ENCODE data around the gene RAD51B. TPM values are rescaled to one million over a fixed set of nuclear protein-coding genes. Genes with fewer than 3 reads are reported as not detected.

The RAD51B gene
- total RNA-seq, 1 experiment from 2014 or later = 10.8 TPM

GRCh38 chr14:68744613-68745012 is 925.0 kb downstream of the RAD51B start:
- CTCF ChIA-PET = interaction anchor here (0.6 kb wide), 1 partner anchor 99 kb away, joined by 7 read pairs; no protein-coding TSS in a partner anchor
- Histone ChIP-seq H3K27me3 (ENCODE audit: low read length) (no peaks in the 10 kb centered on the region), H3K4me2 (ENCODE audit: low read length) (no peak overlapping the region), H3K9me2 (replicated peaks; ENCODE audit: low read length) (no peaks in the 10 kb centered on the region), H3K4me1 (ENCODE audit: insufficient read depth, low read length) (no peaks in the 10 kb centered on the region), H3K36me3 (ENCODE audit: low read depth, low read length) (no peaks in the 10 kb centered on the region), H3K9me3 (ENCODE audit: low read length) (no peaks in the 10 kb centered on the region), H3K27ac (ENCODE audit: low read length) (no peak overlapping the region), H2AFZ (ENCODE audit: low read length) (no peak overlapping the region), H3F3A (ENCODE audit: low read length, unreplicated experiment) (no peaks in the 10 kb centered on the region), H3K4me3 (ENCODE audit: low read length) (no peak overlapping the region), H3K79me2 (ENCODE audit: low read length) (no peaks in the 10 kb centered on the region), H4K20me1 (ENCODE audit: low read length) (no peaks in the 10 kb centered on the region), H3K9ac (ENCODE audit: low read length) (no peak overlapping the region)
- intact Hi-C loops (cut with micrococcal nuclease) = no loop called here
- no TSS peak for BruUV-seq (replicated peaks)
- DNase-seq (no peak), ATAC-seq (no peak)
- POLR2A ChIA-PET (ENCODE audit: unreplicated experiment) = interaction anchor here (0.5 to 0.6 kb wide), 2 partner anchors 50 to 237 kb away, joined by 3 to 5 read pairs; no protein-coding TSS in a partner anchor
- TF ChIP-seq EZH2phosphoT487 (IDR thresholded peaks at IDR 0.05; ENCODE audit: borderline replicate concordance, low read length) = no peak
- TF ChIP-seq, protein P1, sequence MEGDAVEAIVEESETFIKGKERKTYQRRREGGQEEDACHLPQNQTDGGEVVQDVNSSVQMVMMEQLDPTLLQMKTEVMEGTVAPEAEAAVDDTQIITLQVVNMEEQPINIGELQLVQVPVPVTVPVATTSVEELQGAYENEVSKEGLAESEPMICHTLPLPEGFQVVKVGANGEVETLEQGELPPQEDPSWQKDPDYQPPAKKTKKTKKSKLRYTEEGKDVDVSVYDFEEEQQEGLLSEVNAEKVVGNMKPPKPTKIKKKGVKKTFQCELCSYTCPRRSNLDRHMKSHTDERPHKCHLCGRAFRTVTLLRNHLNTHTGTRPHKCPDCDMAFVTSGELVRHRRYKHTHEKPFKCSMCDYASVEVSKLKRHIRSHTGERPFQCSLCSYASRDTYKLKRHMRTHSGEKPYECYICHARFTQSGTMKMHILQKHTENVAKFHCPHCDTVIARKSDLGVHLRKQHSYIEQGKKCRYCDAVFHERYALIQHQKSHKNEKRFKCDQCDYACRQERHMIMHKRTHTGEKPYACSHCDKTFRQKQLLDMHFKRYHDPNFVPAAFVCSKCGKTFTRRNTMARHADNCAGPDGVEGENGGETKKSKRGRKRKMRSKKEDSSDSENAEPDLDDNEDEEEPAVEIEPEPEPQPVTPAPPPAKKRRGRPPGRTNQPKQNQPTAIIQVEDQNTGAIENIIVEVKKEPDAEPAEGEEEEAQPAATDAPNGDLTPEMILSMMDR (conservative IDR thresholded peaks at IDR 0.05; ENCODE audit: low read depth, low read length) = no peak
- TF ChIP-seq EZH2 (IDR thresholded peaks at IDR 0.05; ENCODE audit: low read length, unreplicated experiment) = no peak

GRCh38 chr14:68747393-68747792 is 927.8 kb downstream of the RAD51B start:
- H3K36me3 ChIP-seq (ENCODE audit: low read depth, low read length) = no peaks in the 10 kb centered on the region
- H3K9ac ChIP-seq (ENCODE audit: low read length) = no peak overlapping the region
- H4K20me1 ChIP-seq (ENCODE audit: low read length) = no peaks in the 10 kb centered on the region
- no peaks in the 10 kb centered on the region for H3K79me2 ChIP-seq (ENCODE audit: low read length)
- H3K4me1 ChIP-seq (ENCODE audit: insufficient read depth, low read length) = no peaks in the 10 kb centered on the region
- H3F3A ChIP-seq (ENCODE audit: low read length, unreplicated experiment) = no peaks in the 10 kb centered on the region
- H3K4me3 ChIP-seq (ENCODE audit: low read length) = no peak overlapping the region
- ATAC-seq (no peak), DNase-seq (no peak)
- H3K9me3 ChIP-seq (ENCODE audit: low read length) = no peaks in the 10 kb centered on the region
- TF ChIP-seq EZH2 (IDR thresholded peaks at IDR 0.05; ENCODE audit: low read length, unreplicated experiment) (no peak), EZH2phosphoT487 (IDR thresholded peaks at IDR 0.05; ENCODE audit: borderline replicate concordance, low read length) (no peak)
- TF ChIP-seq, protein P1 (conservative IDR thresholded peaks at IDR 0.05; ENCODE audit: low read depth, low read length) = no peak
- no TSS peak for BruUV-seq (replicated peaks)
- H2AFZ ChIP-seq (ENCODE audit: low read length) = no peak overlapping the region
- no peak overlapping the region for H3K4me2 ChIP-seq (ENCODE audit: low read length)
- ChIA-PET CTCF (no interaction called here), POLR2A (ENCODE audit: unreplicated experiment) (no interaction called here)
- intact Hi-C loops (cut with micrococcal nuclease) = no loop called here
- H3K9me2 ChIP-seq (replicated peaks; ENCODE audit: low read length) = no peaks in the 10 kb centered on the region
- H3K27ac ChIP-seq (ENCODE audit: low read length) = no peak overlapping the region
- H3K27me3 ChIP-seq (ENCODE audit: low read length) = no peaks in the 10 kb centered on the region

DNA sequence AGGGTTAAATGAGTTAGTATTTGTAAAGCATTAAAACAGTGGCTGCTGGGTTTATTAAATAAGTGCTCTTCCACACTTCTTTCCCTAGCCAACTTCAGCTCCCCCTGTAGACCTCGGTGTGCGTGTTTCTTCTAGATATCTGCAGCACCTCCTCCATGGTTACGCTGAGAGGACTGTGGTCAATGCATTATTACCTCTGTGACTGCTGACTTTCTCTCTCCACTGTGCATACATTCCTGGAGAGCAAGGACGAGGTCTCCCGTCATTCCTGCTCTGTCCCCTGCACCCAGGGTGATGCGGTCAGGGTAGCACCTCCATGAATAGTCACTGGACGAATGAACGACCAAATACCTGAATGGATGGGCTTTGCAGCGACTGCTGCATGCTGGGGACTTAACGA is 928.7 kb downstream of the RAD51B start:
- Histone ChIP-seq H3K27me3 (ENCODE audit: low read length) (no peaks in the 10 kb centered on the region), H3F3A (ENCODE audit: low read length, unreplicated experiment) (no peaks in the 10 kb centered on the region), H4K20me1 (ENCODE audit: low read length) (no peaks in the 10 kb centered on the region), H3K9ac (ENCODE audit: low read length) (no peak overlapping the region), H3K79me2 (ENCODE audit: low read length) (no peaks in the 10 kb centered on the region), H2AFZ (ENCODE audit: low read length) (no peak overlapping the region), H3K9me2 (replicated peaks; ENCODE audit: low read length) (no peaks in the 10 kb centered on the region), H3K36me3 (ENCODE audit: low read depth, low read length) (no peaks in the 10 kb centered on the region), H3K4me1 (ENCODE audit: insufficient read depth, low read length) (no peaks in the 10 kb centered on the region), H3K27ac (ENCODE audit: low read length) (no peak overlapping the region), H3K4me2 (ENCODE audit: low read length) (no peak overlapping the region), H3K9me3 (ENCODE audit: low read length) (no peaks in the 10 kb centered on the region), H3K4me3 (ENCODE audit: low read length) (no peak overlapping the region)
- DNase-seq (no peak), ATAC-seq (no peak)
- ChIA-PET POLR2A (ENCODE audit: unreplicated experiment) (no interaction called here), CTCF (no interaction called here)
- intact Hi-C loops (cut with micrococcal nuclease) = no loop called here
- TF ChIP-seq EZH2phosphoT487 (IDR thresholded peaks at IDR 0.05; ENCODE audit: borderline replicate concordance, low read length) (no peak), EZH2 (IDR thresholded peaks at IDR 0.05; ENCODE audit: low read length, unreplicated experiment) (no peak)
- TF ChIP-seq, protein P1 (conservative IDR thresholded peaks at IDR 0.05; ENCODE audit: low read depth, low read length) = no peak
- no TSS peak for BruUV-seq (replicated peaks)

All from PC-3 (cell line).